Caki2 (cell line): ENCODE results near the gene TASP1. TPM values are rescaled to one million over a fixed set of nuclear protein-coding genes. Genes with fewer than 3 reads are reported as not detected.
"Not testable (repeated sequence)": the region's sequence is repeated elsewhere in the genome, so short reads cannot be mapped to it uniquely, and the experiment has no call there.

Experiments
- DNase-seq: peaks from one replicate; pipeline ENCODE4 v3.0.0-alpha.2; 2015; ENCODE audit warnings: low read depth
- in situ Hi-C: cut with HindIII; loops from 2 replicates; pipeline ENCODE4 v1.10.0; 2016; ENCODE audit warnings: low sequenced_read_pairs, low pct_unique_long_range_greater_than_20kb, mixed read lengths
- total RNA-seq: library from RNA; depleted of rRNA; stranded (reverse); fragments of >200 nt; shearing (Covaris generic); gene quantifications from 2 replicates; pipeline ENCODE4 v1.2.3, GENCODE V29; 2014; ENCODE audit warnings: low replicate concordance; rRNA removed

Gene TASP1
- 3.6 and 8.2 TPM in 2 replicates for total RNA-seq

GRCh38 chr20:13638496-13639149 is at the start of gene TASP1:
TSS of gene TASP1 (minus strand) at chr20:13638932. CDS start at chr20:13630078, 8,854 bp downstream.
- in situ Hi-C loops = no loop called here
- peak; percentile 94 for DNase-seq

GRCh38 chr20:13687815-13688214 is 49.1 kb upstream of the TASP1 start:
- DNase-seq = no peak
- in situ Hi-C loops = no loop called here

GRCh38 chr20:13685623-13686022 is 46.9 kb upstream of the TASP1 start:
- no peak for DNase-seq
- in situ Hi-C loops = no loop called here

GRCh38 chr20:13684566-13685222 is 46.0 kb upstream of the TASP1 start:
- in situ Hi-C loops = no loop called here
- DNase-seq = no peak

GRCh38 chr20:13683833-13684232 is 45.1 kb upstream of the TASP1 start:
- in situ Hi-C loops = no loop called here
- no peak for DNase-seq

GRCh38 chr20:13681248-13682125 is 42.8 kb upstream of the TASP1 start:
- peak; percentile 34 for DNase-seq
- in situ Hi-C loops = no loop called here

- no peak for DNase-seq
- in situ Hi-C loops = no loop called here
Measured at GRCh38 chr20:13678944-13679343, 40.2 kb upstream of the TASP1 start.

- in situ Hi-C loops = no loop called here
- DNase-seq = no peak
Measured at GRCh38 chr20:13677241-13677640, 38.5 kb upstream of the TASP1 start.

- DNase-seq = no peak
- in situ Hi-C loops = no loop called here
Measured at GRCh38 chr20:13676682-13677081, 38.0 kb upstream of the TASP1 start.

- no peak for DNase-seq
- in situ Hi-C loops = no loop called here
Measured at GRCh38 chr20:13672690-13673089, 34.0 kb upstream of the TASP1 start.

GRCh38 chr20:13671916-13672378 is 33.2 kb upstream of the TASP1 start:
- in situ Hi-C loops = no loop called here
- DNase-seq = no peak

GRCh38 chr20:13671512-13671911 is 32.8 kb upstream of the TASP1 start:
- no peak for DNase-seq
- in situ Hi-C loops = no loop called here

- in situ Hi-C loops = no loop called here
- no peak for DNase-seq
Measured at GRCh38 chr20:13670160-13670559, 31.4 kb upstream of the TASP1 start.

GRCh38 chr20:13665709-13666395 is 27.1 kb upstream of the TASP1 start:
- in situ Hi-C loops = no loop called here

GRCh38 chr20:13661070-13661685 is 22.4 kb upstream of the TASP1 start:
- in situ Hi-C loops = no loop called here
- no peak for DNase-seq

More at GRCh38 chr20:13665709-13666395, 27.1 kb upstream of the TASP1 start:
- no peak for DNase-seq

GRCh38 chr20:13659288-13659687 is 20.6 kb upstream of the TASP1 start:
- no peak for DNase-seq
- in situ Hi-C loops = no loop called here

- in situ Hi-C loops, DNase-seq: not testable (repeated sequence)
Measured at GRCh38 chr20:13658060-13658459, 19.3 kb upstream of the TASP1 start.
